22Rv1 (cell line): Measurements from ENCODE around the gene VEGFC.

Experiments used
- H3K27ac ChIP-seq: fragments of 450-650 bp; 2 replicates; pipeline ENCODE4 v1.5.1; 2017
- CTCF ChIP-seq: fragments of 450-650 bp; IDR thresholded peaks from 2 replicates; pipeline ENCODE4 v1.5.1; 2017; ENCODE audit warnings: mild to moderate bottlenecking
- ZFX ChIP-seq: fragments of 450-650 bp; IDR thresholded peaks from 2 replicates; pipeline ENCODE4 v1.6.1; 2017; ENCODE audit warnings: antibody characterized with exemption, borderline replicate concordance

The VEGFC gene

GRCh38 chr4:176834531-176834930 is 41.8 kb upstream of the VEGFC start:
- no peak for TF ChIP-seq CTCF
- no peak overlapping the region for H3K27ac ChIP-seq

- TF ChIP-seq ZFX (no peak), CTCF (no peak)
- no peak overlapping the region for H3K27ac ChIP-seq
Observed at GRCh38 chr4:176833400-176834175, 40.9 kb upstream of the VEGFC start.

GRCh38 chr4:176830971-176831370 is 38.2 kb upstream of the VEGFC start:
- TF ChIP-seq ZFX: no peak
- no peak for TF ChIP-seq CTCF
- H3K27ac ChIP-seq: no peak overlapping the region

- TF ChIP-seq ZFX (no peak), CTCF (no peak)
- H3K27ac ChIP-seq: no peak overlapping the region
Observed at GRCh38 chr4:176825586-176825985, 32.9 kb upstream of the VEGFC start.

GRCh38 chr4:176824645-176825366 is 32.1 kb upstream of the VEGFC start:
- TF ChIP-seq ZFX: no peak
- no peak for TF ChIP-seq CTCF
- no peak overlapping the region for H3K27ac ChIP-seq

GRCh38 chr4:176818531-176818930 is 25.8 kb upstream of the VEGFC start:
- H3K27ac ChIP-seq: no peak overlapping the region
- no peak for TF ChIP-seq ZFX
- TF ChIP-seq CTCF: no peak

GRCh38 chr4:176817204-176817603 is 24.5 kb upstream of the VEGFC start:
- TF ChIP-seq ZFX: no peak
- TF ChIP-seq CTCF: no peak
- H3K27ac ChIP-seq: no peak overlapping the region
